Endothelial cell of umbilical vein (primary cell): ENCODE measurements around the gene PAQR7.

ENCODE experiments used
- CTCF ChIP-seq, 2 donors: IDR thresholded peaks; 1 replicate in 1 of 2; 2 replicates in 1 of 2; pipeline ENCODE4 v1.5.1; 2011; ENCODE audit warnings: low read length in 2 of 2, mild to moderate bottlenecking in 2 of 2, moderate library complexity in 2 of 2, control low read depth in 1 of 2, inconsistent platforms in 1 of 2, low read depth in 1 of 2; ENCODE audit not compliant: insufficient read depth in 1 of 2; ENCODE audit errors: extremely low read depth in 1 of 2
- EZH2 ChIP-seq: IDR thresholded peaks from 2 replicates; pipeline ENCODE4 v1.6.1; 2012; ENCODE audit warnings: borderline replicate concordance, low read depth, mild to moderate bottlenecking, moderate library complexity, low read length, inconsistent platforms; ENCODE audit not compliant: severe bottlenecking
- FOS ChIP-seq: IDR thresholded peaks from 2 replicates; pipeline ENCODE4 v1.6.1; 2011; ENCODE audit warnings: mild to moderate bottlenecking, low read length, moderate library complexity, borderline replicate concordance; ENCODE audit not compliant: insufficient read depth
- GATA2 ChIP-seq: IDR thresholded peaks from 2 replicates; pipeline ENCODE4 v1.7.0; 2011; ENCODE audit warnings: low read depth, mild to moderate bottlenecking, moderate library complexity, mixed read lengths, low read length; ENCODE audit not compliant: insufficient read length, insufficient read depth
- JUN ChIP-seq: IDR thresholded peaks from 2 replicates; pipeline ENCODE4 v1.6.1; 2011; ENCODE audit warnings: borderline replicate concordance, low read depth; ENCODE audit not compliant: insufficient read length, insufficient read depth
- MAX ChIP-seq: IDR thresholded peaks from 2 replicates; pipeline ENCODE4 v1.6.1; 2011; ENCODE audit not compliant: insufficient read depth, insufficient read length
- MYC ChIP-seq: IDR thresholded peaks from one replicate; pipeline ENCODE4 v1.6.1; 2011; ENCODE audit warnings: mild to moderate bottlenecking, low read depth, low read length
- POLR2A ChIP-seq: IDR thresholded peaks from 2 replicates; pipeline ENCODE4 v1.6.1; 2012; ENCODE audit warnings: low read depth, mild to moderate bottlenecking, control low read depth, low read length
- POLR2AphosphoS5 ChIP-seq: IDR thresholded peaks from 2 replicates; pipeline ENCODE4 v1.6.1; 2012; ENCODE audit warnings: low read depth, mild to moderate bottlenecking, control low read depth, low read length, moderate library complexity; ENCODE audit not compliant: insufficient read depth

- TF ChIP-seq POLR2A: no peak
- TF ChIP-seq CTCF (IDR thresholded peaks at IDR 0.05; ENCODE audit: extremely low read depth in 1 of 2, insufficient read depth in 1 of 2, low read depth in 1 of 2, low read length in 2 of 2): no peak
- no peak for TF ChIP-seq MAX
- TF ChIP-seq POLR2AphosphoS5: no peak
- TF ChIP-seq MYC: no peak
- no peak for TF ChIP-seq JUN
- TF ChIP-seq EZH2: no peak
- no peak for TF ChIP-seq GATA2
- no peak for TF ChIP-seq FOS
Measured at GRCh38 chr1:25816112-25816718, 59.3 kb downstream of the PAQR7 start.
